Endothelial cell of umbilical vein (primary cell): ENCODE measurements around the gene ANKHD1. TPM values are rescaled to one million over a fixed set of nuclear protein-coding genes. Genes with fewer than 3 reads are reported as not detected.

Source experiments
- BruUV-seq: library from RNA; stranded (reverse); fragments of 400-500 nt; replicated peaks from 2 replicates; lab custom pipeline; 2021; lab: Mats Ljungman, UMichigan
- CTCF ChIA-PET: fragments of 300-600, 350-600 bp; sonication (Branson Sonifier 250); formaldehyde crosslinking; loops from one replicate; lab custom pipeline; 2021; ENCODE audit warnings: antibody characterized with exemption, inconsistent platforms; lab: Charles Lee
- POLR2A ChIA-PET: fragments of 300-600, 350-600 bp; sonication (Branson Sonifier 250); formaldehyde crosslinking; loops from one replicate; lab custom pipeline; 2021; ENCODE audit warnings: antibody characterized with exemption, inconsistent platforms; lab: Charles Lee
- DNase-seq: peaks from one replicate; pipeline ENCODE4 v3.0.0-alpha.2; 2011; ENCODE audit warnings: low read depth, low spot score
- FAIRE-seq: peaks from 2 replicates; lab custom pipeline; 2011; peaks lifted over from hg19 to GRCh38; lab: Jason Lieb, UNC
- H2AFZ ChIP-seq: 2 replicates; pipeline ENCODE4 v1.6.0; 2012; ENCODE audit warnings: low read depth, low read length, control low read depth, inconsistent platforms
- H3K27ac ChIP-seq: 2 replicates; pipeline ENCODE4 v1.5.1; 2011; ENCODE audit warnings: low read depth, mild to moderate bottlenecking, control low read depth, low read length, moderate library complexity; ENCODE audit not compliant: insufficient read depth
- H3K27me3 ChIP-seq, 2 experiments: 2 replicates each; pipeline versions ENCODE4 v1.6.0 to v1.6.1; 2011; ENCODE audit warnings: low read length in 2 of 2, mixed read lengths in 1 of 2; ENCODE audit not compliant: control insufficient read depth in 2 of 2, insufficient read depth in 2 of 2
- H3K36me3 ChIP-seq, 2 experiments: 2 replicates in 1 of 2; 3 replicates in 1 of 2; pipeline ENCODE4 v1.5.1; 2011; ENCODE audit warnings: low read length in 2 of 2, mild to moderate bottlenecking in 1 of 2, moderate library complexity in 1 of 2; ENCODE audit not compliant: control insufficient read depth in 2 of 2, insufficient read depth in 2 of 2; ENCODE audit errors: extremely low read depth in 1 of 2
- H3K4me1 ChIP-seq: 3 replicates; pipeline ENCODE4 v1.5.1; 2011; ENCODE audit warnings: mild to moderate bottlenecking, low read length; ENCODE audit not compliant: control insufficient read depth, insufficient read depth; ENCODE audit errors: extremely low read depth
- H3K4me2 ChIP-seq: 2 replicates; pipeline ENCODE4 v1.6.1; 2011; ENCODE audit warnings: low read length, control low read depth, mixed read lengths; ENCODE audit not compliant: insufficient read depth
- H3K4me3 ChIP-seq, 3 experiments: fragments of 200-600 bp in 1 of 3; sonication (generic), shearing (Covaris generic) in 1 of 3; replicated peaks in 1 of 3; 2 replicates each; pipeline ENCODE4 v1.5.1; 2011 to 2016; ENCODE audit warnings: control low read depth in 3 of 3, low read length in 3 of 3, mild to moderate bottlenecking in 2 of 3, inconsistent platforms in 1 of 3, low read depth in 1 of 3, moderate library complexity in 1 of 3; ENCODE audit not compliant: insufficient read depth in 1 of 3
- H3K79me2 ChIP-seq: 2 replicates; pipeline ENCODE4 v1.6.0; 2012; ENCODE audit warnings: low read length, inconsistent platforms; ENCODE audit not compliant: control insufficient read depth, insufficient read depth
- H3K9ac ChIP-seq: replicated peaks from 2 replicates; pipeline ENCODE3; 2011; ENCODE audit warnings: low read length, control low read depth; ENCODE audit not compliant: insufficient read depth; ENCODE audit errors: extremely low read depth
- H3K9me1 ChIP-seq: replicated peaks from 3 replicates; pipeline ENCODE4 v1.6.0; 2011; ENCODE audit warnings: mild to moderate bottlenecking, low read length; ENCODE audit not compliant: control insufficient read depth, insufficient read depth; ENCODE audit errors: extremely low read depth
- H3K9me3 ChIP-seq: replicated peaks from 2 replicates; pipeline ENCODE4 v1.5.1; 2012; ENCODE audit warnings: low read length, inconsistent platforms; ENCODE audit not compliant: control insufficient read depth, insufficient read depth
- H4K20me1 ChIP-seq: replicated peaks from 2 replicates; pipeline ENCODE3; 2011; ENCODE audit warnings: mild to moderate bottlenecking, low read length; ENCODE audit not compliant: control insufficient read depth, insufficient read depth; ENCODE audit errors: extremely low read depth
- EZH2 ChIP-seq: IDR thresholded peaks from 2 replicates; pipeline ENCODE4 v1.6.1; 2012; ENCODE audit warnings: borderline replicate concordance, low read depth, mild to moderate bottlenecking, moderate library complexity, low read length, inconsistent platforms; ENCODE audit not compliant: severe bottlenecking
- FOS ChIP-seq: IDR thresholded peaks from 2 replicates; pipeline ENCODE4 v1.6.1; 2011; ENCODE audit warnings: mild to moderate bottlenecking, low read length, moderate library complexity, borderline replicate concordance; ENCODE audit not compliant: insufficient read depth
- GATA2 ChIP-seq: IDR thresholded peaks from 2 replicates; pipeline ENCODE4 v1.7.0; 2011; ENCODE audit warnings: low read depth, mild to moderate bottlenecking, moderate library complexity, mixed read lengths, low read length; ENCODE audit not compliant: insufficient read length, insufficient read depth
- JUN ChIP-seq: IDR thresholded peaks from 2 replicates; pipeline ENCODE4 v1.6.1; 2011; ENCODE audit warnings: borderline replicate concordance, low read depth; ENCODE audit not compliant: insufficient read length, insufficient read depth
- MYC ChIP-seq: IDR thresholded peaks from one replicate; pipeline ENCODE4 v1.6.1; 2011; ENCODE audit warnings: mild to moderate bottlenecking, low read depth, low read length
- POLR2A ChIP-seq: IDR thresholded peaks from 2 replicates; pipeline ENCODE4 v1.6.1; 2012; ENCODE audit warnings: low read depth, mild to moderate bottlenecking, control low read depth, low read length
- POLR2AphosphoS5 ChIP-seq: IDR thresholded peaks from 2 replicates; pipeline ENCODE4 v1.6.1; 2012; ENCODE audit warnings: low read depth, mild to moderate bottlenecking, control low read depth, low read length, moderate library complexity; ENCODE audit not compliant: insufficient read depth
- dilution Hi-C: fragments of 300-500 bp; cut with MboI; formaldehyde crosslinking; loops from one replicate; pipeline ENCODE4 v1.15.0; 2019; ENCODE audit warnings: low sequenced_read_pairs; ENCODE audit not compliant: extremely low pct_ligation_motif_present
- intact Hi-C: fragments of 100-400 bp; cut with micrococcal nuclease; formaldehyde crosslinking; loops from one replicate; pipeline ENCODE4 v1.10.0; 2022
- polyA plus RNA-seq, 4 experiments: library from polyadenylated mRNA; depleted of rRNA in 3 of 4; stranded (reverse) in 3 of 4; unstranded in 1 of 4; fragments of >200 nt; gene quantifications; 2 replicates each; pipeline versions ENCODE4 v1.2.1 to v1.2.3, GENCODE V29; 2011 to 2012; ENCODE audit warnings: missing spikeins in 1 of 4
- total RNA-seq: library from RNA; stranded (reverse); gene quantifications from 2 replicates; pipeline ENCODE4 v1.2.3, GENCODE V29; 2021
- TF ChIP-seq, protein P1 (sequence below), 2 donors: IDR thresholded peaks; 1 replicate in 1 of 2; 2 replicates in 1 of 2; pipeline ENCODE4 v1.5.1; 2011; ENCODE audit warnings: low read length in 2 of 2, mild to moderate bottlenecking in 2 of 2, moderate library complexity in 2 of 2, control low read depth in 1 of 2, inconsistent platforms in 1 of 2, low read depth in 1 of 2; ENCODE audit not compliant: insufficient read depth in 1 of 2; ENCODE audit errors: extremely low read depth in 1 of 2
- TF ChIP-seq, protein P2 (sequence below): IDR thresholded peaks from 2 replicates; pipeline ENCODE4 v1.6.1; 2011; ENCODE audit not compliant: insufficient read depth, insufficient read length

Gene ANKHD1
- total and polyA plus RNA-seq, 2 donors (not counting 3 experiments of a cell fraction or from before 2014, with no cell fraction given), result 56.1 to 87.0 TPM

DNA sequence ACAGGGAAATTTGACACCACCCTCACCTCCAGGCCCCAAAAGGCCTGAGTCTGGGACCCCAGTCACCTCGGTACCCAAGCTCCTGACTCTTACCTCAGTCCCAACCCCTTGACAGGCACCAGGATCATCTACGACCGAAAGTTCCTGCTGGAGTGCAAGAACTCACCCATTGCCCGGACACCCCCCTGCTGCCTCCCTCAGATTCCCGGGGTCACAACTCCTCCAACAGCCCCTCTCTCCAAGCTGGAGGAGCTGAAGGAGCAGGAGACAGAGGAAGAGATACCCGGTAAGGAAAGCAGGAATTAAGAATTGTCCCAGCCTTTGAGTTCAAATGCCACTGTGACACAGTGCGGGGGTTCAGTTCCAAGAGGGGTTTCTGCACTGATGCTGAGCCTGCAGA lies 147.2 kb downstream of the ANKHD1 start:
- dilution Hi-C loops, result no loop called here
- FAIRE-seq (no peak), DNase-seq (no peak)
- Histone ChIP-seq H2AFZ (no peak overlapping the region), H3K79me2 (peaks cover 9% of the 10 kb centered on the region), H3K9ac (no peak overlapping the region), H3K36me3 (peaks cover 10 to 11% of the 10 kb centered on the region in 2 experiments), H3K4me2 (no peak overlapping the region), H3K4me3 (no peak overlapping the region), H4K20me1 (no peaks in the 10 kb centered on the region), H3K9me1 (no peaks in the 10 kb centered on the region), H3K27me3 (no peaks in the 10 kb centered on the region), H3K27ac (no peak overlapping the region), H3K4me1 (peaks cover 24% of the 10 kb centered on the region), H3K9me3 (no peaks in the 10 kb centered on the region)
- BruUV-seq, result no TSS peak
- intact Hi-C loops, result no loop called here
- POLR2A ChIA-PET, result interaction anchor here (0.6 to 2.6 kb wide), 3 partner anchors 9 to 99 kb away, joined by 3 to 14 read pairs (median 7); partner anchors contain the start of genes IK, NDUFA2 and SRA1
- TF ChIP-seq, protein P1, sequence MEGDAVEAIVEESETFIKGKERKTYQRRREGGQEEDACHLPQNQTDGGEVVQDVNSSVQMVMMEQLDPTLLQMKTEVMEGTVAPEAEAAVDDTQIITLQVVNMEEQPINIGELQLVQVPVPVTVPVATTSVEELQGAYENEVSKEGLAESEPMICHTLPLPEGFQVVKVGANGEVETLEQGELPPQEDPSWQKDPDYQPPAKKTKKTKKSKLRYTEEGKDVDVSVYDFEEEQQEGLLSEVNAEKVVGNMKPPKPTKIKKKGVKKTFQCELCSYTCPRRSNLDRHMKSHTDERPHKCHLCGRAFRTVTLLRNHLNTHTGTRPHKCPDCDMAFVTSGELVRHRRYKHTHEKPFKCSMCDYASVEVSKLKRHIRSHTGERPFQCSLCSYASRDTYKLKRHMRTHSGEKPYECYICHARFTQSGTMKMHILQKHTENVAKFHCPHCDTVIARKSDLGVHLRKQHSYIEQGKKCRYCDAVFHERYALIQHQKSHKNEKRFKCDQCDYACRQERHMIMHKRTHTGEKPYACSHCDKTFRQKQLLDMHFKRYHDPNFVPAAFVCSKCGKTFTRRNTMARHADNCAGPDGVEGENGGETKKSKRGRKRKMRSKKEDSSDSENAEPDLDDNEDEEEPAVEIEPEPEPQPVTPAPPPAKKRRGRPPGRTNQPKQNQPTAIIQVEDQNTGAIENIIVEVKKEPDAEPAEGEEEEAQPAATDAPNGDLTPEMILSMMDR (IDR thresholded peaks at IDR 0.05; ENCODE audit: extremely low read depth in 1 of 2, insufficient read depth in 1 of 2, low read depth in 1 of 2, low read length in 2 of 2), result no peak
- TF ChIP-seq MYC (no peak), FOS (no peak), JUN (no peak), EZH2 (no peak), POLR2AphosphoS5 (no peak), GATA2 (no peak), POLR2A (no peak)
- TF ChIP-seq, protein P2, sequence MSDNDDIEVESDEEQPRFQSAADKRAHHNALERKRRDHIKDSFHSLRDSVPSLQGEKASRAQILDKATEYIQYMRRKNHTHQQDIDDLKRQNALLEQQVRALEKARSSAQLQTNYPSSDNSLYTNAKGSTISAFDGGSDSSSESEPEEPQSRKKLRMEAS, result no peak
- CTCF ChIA-PET, result interaction anchor here (1.7 to 3.9 kb wide), 5 partner anchors 9 to 176 kb away, joined by 4 to 50 read pairs (median 11); partner anchors contain the start of genes CD14, SRA1 and TMCO6
